Caki2 (cell line): ENCODE measurements around the gene NT5DC2. TPM values are rescaled to one million over a fixed set of nuclear protein-coding genes. Genes with fewer than 3 reads are reported as not detected.

ENCODE experiments used
- DNase-seq: peaks from one replicate; pipeline ENCODE4 v3.0.0-alpha.2; 2015; ENCODE audit warnings: low read depth
- in situ Hi-C: cut with HindIII; loops from 2 replicates; pipeline ENCODE4 v1.10.0; 2016; ENCODE audit warnings: low sequenced_read_pairs, low pct_unique_long_range_greater_than_20kb, mixed read lengths
- total RNA-seq: library from RNA; depleted of rRNA; stranded (reverse); fragments of >200 nt; shearing (Covaris generic); gene quantifications from 2 replicates; pipeline ENCODE4 v1.2.3, GENCODE V29; 2014; ENCODE audit warnings: low replicate concordance; rRNA removed

The NT5DC2 gene
- total RNA-seq, 1 experiment from 2014 or later: 14.4 TPM

GRCh38 chr3:52481819-52482521, 51.7 kb downstream of the NT5DC2 start:
- in situ Hi-C loops: no loop called here
- DNase-seq: no peak

DNA sequence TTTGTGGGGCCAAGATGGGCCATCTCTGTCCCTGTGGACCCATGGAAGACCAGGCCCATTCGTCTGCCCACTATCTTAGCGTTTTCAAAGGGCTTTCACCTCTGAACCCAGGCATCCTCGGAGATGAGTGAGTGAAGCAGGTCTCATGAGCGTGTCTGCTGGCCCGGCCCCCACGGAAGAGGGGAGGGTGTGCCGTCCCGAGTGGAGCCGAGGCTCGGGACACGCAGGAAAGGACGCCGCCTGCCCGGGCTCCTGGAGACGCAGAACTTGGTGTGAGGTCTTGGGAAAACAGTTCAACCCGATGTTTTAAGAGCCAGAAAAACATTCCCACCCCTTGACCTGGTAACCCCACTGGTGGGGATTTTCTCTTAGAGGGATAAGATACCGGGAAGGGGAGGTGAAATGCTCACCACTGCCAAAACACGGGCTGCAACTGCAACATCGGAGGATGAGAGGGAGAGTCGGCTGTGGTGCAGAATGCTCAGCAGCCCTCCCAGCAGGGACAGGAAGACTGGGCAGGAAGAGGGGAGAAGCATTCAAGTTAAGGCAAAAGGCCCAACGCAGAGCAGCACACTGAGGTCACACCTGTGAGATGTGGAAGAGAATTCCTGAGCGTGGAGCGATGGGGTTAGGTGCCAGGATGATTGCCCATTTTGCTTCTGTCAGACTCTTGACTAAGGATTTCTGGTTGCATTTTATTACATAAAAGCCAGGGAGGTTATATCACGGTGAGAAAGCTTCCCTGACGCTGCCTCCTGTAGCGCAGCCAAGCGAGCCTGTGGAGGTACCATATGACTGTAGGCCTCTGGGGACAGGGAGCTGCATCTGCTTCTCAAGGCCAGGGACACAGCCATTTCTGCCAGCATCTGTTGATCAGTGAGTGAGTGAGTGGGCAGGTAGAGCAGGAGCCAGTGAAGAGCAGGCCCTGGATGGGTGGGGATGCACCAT, 52.6 kb downstream of the NT5DC2 start:
- DNase-seq: no peak
- in situ Hi-C loops: no loop called here

DNA sequence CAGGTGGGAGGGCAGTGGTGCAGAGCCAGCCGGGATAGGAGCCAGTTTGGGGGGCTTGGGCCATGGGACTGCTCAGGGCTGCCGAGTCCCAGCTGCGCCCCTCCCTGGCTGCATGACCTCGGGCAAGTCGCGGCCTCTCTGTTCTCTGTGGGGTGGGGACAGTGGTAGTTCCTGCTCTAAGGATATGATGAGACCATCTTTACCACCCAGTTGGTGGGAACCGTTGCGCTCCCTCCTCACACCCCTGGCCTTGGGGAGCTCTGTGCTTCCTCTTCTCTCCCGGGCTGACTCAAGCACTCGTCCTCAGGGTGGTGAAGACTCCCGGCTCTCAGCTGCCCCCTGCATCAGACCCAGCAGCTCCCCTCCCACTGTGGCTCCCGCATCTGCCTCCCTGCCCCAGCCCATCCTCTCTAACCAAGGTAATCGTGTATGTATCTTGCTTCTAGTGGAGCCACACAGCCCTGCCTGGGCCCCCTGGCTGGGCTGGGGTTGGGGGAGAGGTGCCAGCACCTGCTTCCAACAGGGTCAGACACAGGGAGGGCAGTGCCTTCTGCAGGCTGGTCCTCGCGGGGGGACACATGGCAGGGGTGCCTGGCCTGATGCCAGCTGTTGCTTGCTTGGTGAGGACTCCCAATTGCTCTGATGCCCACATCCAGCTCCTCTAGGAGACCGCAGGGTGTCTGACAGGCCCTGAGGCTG, 53.6 kb downstream of the NT5DC2 start:
- no peak for DNase-seq
- in situ Hi-C loops: no loop called here

GRCh38 chr3:52479037-52479876, 54.4 kb downstream of the NT5DC2 start:
- in situ Hi-C loops: no loop called here
- no peak for DNase-seq

DNA sequence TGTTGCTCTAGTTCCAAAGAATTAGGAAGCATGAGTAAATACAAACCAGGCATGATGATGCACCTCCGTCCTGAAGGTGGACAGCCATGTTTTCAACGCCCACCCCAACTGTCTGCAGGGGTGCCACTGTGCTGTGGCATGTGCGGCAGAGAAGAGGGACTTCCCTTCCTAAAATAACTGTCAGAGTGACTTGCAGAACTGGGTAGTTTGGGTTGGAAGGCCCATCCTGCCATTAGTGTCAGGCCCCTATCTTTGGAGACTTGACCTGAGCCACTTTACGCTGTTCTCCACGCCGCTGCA, 55.9 kb downstream of the NT5DC2 start:
- no peak for DNase-seq
- in situ Hi-C loops: no loop called here

DNA sequence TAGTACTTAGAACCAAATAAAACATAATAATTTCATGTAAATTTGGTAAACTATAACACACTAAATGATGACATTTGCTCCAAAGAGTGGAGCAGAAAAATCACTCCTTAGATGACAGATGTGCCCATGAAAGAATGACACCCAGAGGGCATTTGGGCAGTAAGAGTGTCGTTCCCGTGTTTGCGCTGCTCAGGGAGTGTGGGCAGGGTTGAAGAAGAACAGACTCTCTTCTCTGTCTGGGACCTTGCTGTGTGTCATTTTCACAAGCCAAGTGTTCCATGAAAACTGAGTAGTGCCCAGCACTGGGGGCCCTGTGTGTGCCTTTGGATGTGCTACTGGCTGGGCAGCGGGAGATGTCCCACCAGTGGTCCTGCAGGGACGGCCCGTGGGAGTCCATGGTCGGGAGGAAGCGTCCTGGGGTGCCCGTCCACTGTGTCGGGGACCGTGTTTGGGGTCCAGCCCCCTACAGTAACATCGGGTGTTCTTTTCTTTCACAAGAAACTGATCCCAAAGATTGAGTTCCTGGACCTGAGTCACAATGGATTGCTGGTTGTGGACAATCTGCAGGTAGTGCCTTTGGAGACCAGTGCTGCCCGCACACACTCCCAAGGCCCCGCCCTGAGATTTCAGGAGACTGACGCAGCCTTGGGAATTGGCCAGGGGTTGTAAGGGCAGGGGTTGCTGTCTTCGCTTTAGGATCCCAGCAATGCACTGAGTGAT, 56.4 kb downstream of the NT5DC2 start:
- DNase-seq: no peak
- in situ Hi-C loops: no loop called here

Other genes starting within 250 kb of the NT5DC2 start
- gene GLYCTK, start 246.0 kb downstream of the NT5DC2 start, total RNA-seq: 19.9 and 24.8 TPM in 2 replicates
- gene DNAH1, start 217.5 kb downstream of the NT5DC2 start, total RNA-seq: 1.0 and 2.7 TPM in 2 replicates
- gene BAP1, start 123.8 kb downstream of the NT5DC2 start, total RNA-seq: 87.8 and 139 TPM in 2 replicates
- gene PHF7, start 123.2 kb downstream of the NT5DC2 start, total RNA-seq: 10.2 and 89.8 TPM in 2 replicates
- gene SEMA3G, start 88.8 kb downstream of the NT5DC2 start, total RNA-seq: 0.17 TPM in 1 of 2 replicates, not detected in the other
- gene TNNC1, start 79.8 kb downstream of the NT5DC2 start, total RNA-seq: 1.1 and 2.7 TPM in 2 replicates
- gene NISCH, start 78.3 kb downstream of the NT5DC2 start, total RNA-seq: 11.9 and 36.3 TPM in 2 replicates
- not detected in 2 replicates for gene STAB1, start 38.5 kb downstream of the NT5DC2 start, total RNA-seq
- gene UQCC5, start 2.7 kb upstream of the NT5DC2 start, total RNA-seq: 1.8 and 35.7 TPM in 2 replicates
- gene PBRM1, start 152.1 kb upstream of the NT5DC2 start, total RNA-seq: 3.4 and 4.4 TPM in 2 replicates
- gene GNL3, start 152.2 kb upstream of the NT5DC2 start, total RNA-seq: 95.6 and 127 TPM in 2 replicates
- gene GLT8D1, start 171.9 kb upstream of the NT5DC2 start, total RNA-seq: 60.8 and 82.8 TPM in 2 replicates
- 66.9 and 83.5 TPM in 2 replicates for gene SPCS1, start 172.2 kb upstream of the NT5DC2 start, total RNA-seq
- 16.4 and 27.3 TPM in 2 replicates for gene NEK4, start 237.1 kb upstream of the NT5DC2 start, total RNA-seq
- not detected in 2 replicates for gene ITIH1, start 243.7 kb upstream of the NT5DC2 start, total RNA-seq